Transverse colon (tissue), 4 donors: ENCODE measurements around the gene WDR37. TPM values are rescaled to one million over a fixed set of nuclear protein-coding genes. Genes with fewer than 3 reads are reported as not detected.
"Not testable (repeated sequence)": the region's sequence is repeated elsewhere in the genome, so short reads cannot be mapped to it uniquely, and the experiment has no call there.

Source experiments
- DNase-seq: peaks from one replicate; pipeline ENCODE4 v3.0.0-alpha.2; 2019
- H3K27ac ChIP-seq, 4 donors: fragments of 200-600 bp; sonication (generic); 2 replicates each; pipeline ENCODE4 v1.5.1; 2016 to 2018; ENCODE audit warnings: inconsistent platforms in 4 of 4
- H3K27me3 ChIP-seq: fragments of 200-600 bp; sonication (generic); 2 replicates; pipeline ENCODE4 v1.5.1; 2017; ENCODE audit warnings: inconsistent platforms
- H3K36me3 ChIP-seq, 4 donors: fragments of 200-600 bp; sonication (generic); 2 replicates each; pipeline ENCODE4 v1.5.1; 2017 to 2019; ENCODE audit warnings: inconsistent platforms in 4 of 4
- H3K4me1 ChIP-seq, 4 donors: fragments of 200-600 bp; sonication (generic); 2 replicates each; pipeline ENCODE4 v1.5.1; 2017 to 2020; ENCODE audit warnings: inconsistent platforms in 4 of 4
- H3K4me3 ChIP-seq, 4 donors: fragments of 200-600 bp; sonication (generic); 1 replicate in 1 of 4; 2 replicates in 3 of 4; pipeline versions ENCODE4 v1.5.1 to v1.6.1; 2017 to 2019; ENCODE audit warnings: inconsistent platforms in 4 of 4
- H3K9me3 ChIP-seq, 2 donors: fragments of 200-600 bp; sonication (generic); 2 replicates each; pipeline ENCODE4 v1.5.1; 2017 to 2019; ENCODE audit warnings: inconsistent platforms in 2 of 2
- EP300 ChIP-seq: sonication (generic); formaldehyde crosslinking; IDR thresholded peaks from one replicate; pipeline ENCODE4 v1.6.1; 2017; ENCODE audit warnings: antibody characterized with exemption, low read depth
- POLR2A ChIP-seq: fragments of 450-650 bp; IDR thresholded peaks from one replicate; pipeline ENCODE4 v1.6.1; 2016; ENCODE audit warnings: antibody characterized with exemption, mild to moderate bottlenecking, moderate library complexity
- POLR2AphosphoS5 ChIP-seq, 3 donors: sonication (generic); formaldehyde crosslinking; IDR thresholded peaks; one replicate each; pipeline ENCODE4 v1.6.1; 2016; ENCODE audit warnings: antibody characterized with exemption in 3 of 3
- WGBS, 2 donors: methylation state at CpG; one replicate each; pipeline ENCODE4 v1.1.5; 2018; ENCODE audit warnings: low coverage in 1 of 2; 5-methylcytosine and 5-hydroxymethylcytosine counted together
- in situ Hi-C, 4 donors: fragments of 200-750 bp; cut with MboI; loops; one replicate each; pipeline versions ENCODE4 v1.15.0 to v1.15.1; 2017; ENCODE audit warnings: low sequenced_read_pairs in 3 of 4, low pct_ligation_motif_present in 1 of 4, low pct_unique_long_range_greater_than_20kb in 1 of 4
- intact Hi-C: fragments of 100-400 bp; cut with DNase I; formaldehyde crosslinking; loops from one replicate; pipeline ENCODE4 v1.15.1; 2023; ENCODE audit warnings: low total_unique reads
- total RNA-seq, 4 donors: library from RNA; depleted of rRNA; stranded (reverse); fragments of >200 nt; gene quantifications; one replicate each; pipeline ENCODE4 v1.1.0, GENCODE V29; 2016
- TF ChIP-seq, protein P1 (sequence below), 5 experiments: fragments of 200-600 bp in 3 of 5; fragments of 450-650 bp in 2 of 5; sonication (generic) in 3 of 5; IDR thresholded peaks; 1 replicate in 2 of 5; 2 replicates in 3 of 5; pipeline ENCODE4 v1.5.1; 2016 to 2017; ENCODE audit warnings: antibody characterized with exemption in 5 of 5, inconsistent platforms in 3 of 5, mild to moderate bottlenecking in 2 of 5, moderate library complexity in 1 of 5

WDR37 gene
- total RNA-seq, 4 donors from 2014 or later, result 14.5 to 22.1 (median 19.7) TPM

DNA sequence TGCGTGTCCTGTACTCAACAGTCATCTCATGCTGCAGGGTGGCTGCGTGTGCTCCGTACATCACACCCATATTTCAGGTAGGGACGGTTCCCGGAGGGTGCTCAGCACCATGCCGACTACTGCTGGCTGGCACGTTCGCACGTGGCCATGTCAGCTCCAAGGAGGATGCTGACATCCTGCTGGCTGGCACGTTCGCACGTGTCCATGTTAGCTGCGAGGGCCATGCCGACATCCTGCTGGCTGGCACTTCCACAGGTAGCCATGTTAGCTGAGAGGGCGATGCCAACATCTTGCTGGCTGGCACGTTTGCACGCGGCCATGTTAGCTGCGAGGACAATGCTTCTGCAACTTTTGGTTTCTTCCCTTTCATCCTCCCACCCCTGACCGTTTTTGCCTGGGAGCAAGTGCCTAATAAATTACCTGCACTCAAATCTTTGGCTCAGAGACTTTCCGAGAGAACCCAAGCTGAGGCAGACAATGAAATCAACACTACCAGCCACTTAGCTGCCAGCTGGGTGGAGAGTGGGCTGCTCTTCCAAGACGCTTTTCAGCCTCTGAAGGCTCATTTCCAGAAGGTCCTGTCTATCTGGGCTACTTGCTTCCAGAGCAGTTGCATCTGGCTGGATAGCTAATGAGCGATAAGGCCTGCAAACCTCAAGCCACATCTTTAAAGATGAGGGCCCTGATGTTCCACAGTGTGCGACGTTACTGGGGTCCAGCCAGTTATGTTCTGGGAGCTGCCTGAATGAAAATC lies 104.6 kb downstream of the WDR37 start:
- H3K4me3 ChIP-seq, result no peak overlapping the region
- intact Hi-C loops, result no loop called here
- H3K36me3 ChIP-seq, result no peaks in the 10 kb centered on the region
- H3K27ac ChIP-seq, result no peak overlapping the region
- DNase-seq, result no peak
- no peaks in the 10 kb centered on the region for H3K4me1 ChIP-seq
- H3K27me3 ChIP-seq, result no peaks in the 10 kb centered on the region
- in situ Hi-C loops, result no loop called here
- 92% methylated on average over 25 of the region's 25 CpGs; no CpG with 5 or more reads in 1 of the 2 donors for WGBS, 2 donors
- no peaks in the 10 kb centered on the region for H3K9me3 ChIP-seq
- TF ChIP-seq POLR2A (no peak), POLR2AphosphoS5 (IDR thresholded peaks at IDR 0.05) (no peak), EP300 (no peak)
- TF ChIP-seq, protein P1, sequence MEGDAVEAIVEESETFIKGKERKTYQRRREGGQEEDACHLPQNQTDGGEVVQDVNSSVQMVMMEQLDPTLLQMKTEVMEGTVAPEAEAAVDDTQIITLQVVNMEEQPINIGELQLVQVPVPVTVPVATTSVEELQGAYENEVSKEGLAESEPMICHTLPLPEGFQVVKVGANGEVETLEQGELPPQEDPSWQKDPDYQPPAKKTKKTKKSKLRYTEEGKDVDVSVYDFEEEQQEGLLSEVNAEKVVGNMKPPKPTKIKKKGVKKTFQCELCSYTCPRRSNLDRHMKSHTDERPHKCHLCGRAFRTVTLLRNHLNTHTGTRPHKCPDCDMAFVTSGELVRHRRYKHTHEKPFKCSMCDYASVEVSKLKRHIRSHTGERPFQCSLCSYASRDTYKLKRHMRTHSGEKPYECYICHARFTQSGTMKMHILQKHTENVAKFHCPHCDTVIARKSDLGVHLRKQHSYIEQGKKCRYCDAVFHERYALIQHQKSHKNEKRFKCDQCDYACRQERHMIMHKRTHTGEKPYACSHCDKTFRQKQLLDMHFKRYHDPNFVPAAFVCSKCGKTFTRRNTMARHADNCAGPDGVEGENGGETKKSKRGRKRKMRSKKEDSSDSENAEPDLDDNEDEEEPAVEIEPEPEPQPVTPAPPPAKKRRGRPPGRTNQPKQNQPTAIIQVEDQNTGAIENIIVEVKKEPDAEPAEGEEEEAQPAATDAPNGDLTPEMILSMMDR (IDR thresholded peaks at IDR 0.05), result no peak

DNA sequence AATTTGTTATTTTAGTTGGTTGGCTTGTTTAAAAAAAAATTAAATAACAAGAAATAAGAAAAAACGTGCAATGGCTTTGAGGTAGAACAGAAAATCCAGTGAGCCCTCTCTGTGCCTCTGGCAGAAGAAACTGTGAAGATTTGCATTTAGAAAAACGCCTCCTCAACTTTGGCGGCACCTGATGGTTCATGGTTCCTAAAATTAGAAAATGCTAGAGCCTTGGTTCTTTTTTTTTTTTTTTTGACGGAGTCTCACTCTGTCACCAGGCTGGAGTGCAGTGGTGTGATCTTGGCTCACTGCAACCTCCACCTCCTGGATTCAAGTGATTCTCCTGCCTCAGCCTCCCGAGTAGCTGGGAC lies 105.1 kb downstream of the WDR37 start:
- H3K27me3 ChIP-seq, H3K4me3 ChIP-seq, in situ Hi-C loops, H3K36me3 ChIP-seq, H3K9me3 ChIP-seq, intact Hi-C loops, DNase-seq, H3K27ac ChIP-seq, H3K4me1 ChIP-seq: not testable (repeated sequence)
- WGBS, 2 donors, result 33 to 74% methylated on average over 1 to 5 of the region's 5 CpGs

DNA sequence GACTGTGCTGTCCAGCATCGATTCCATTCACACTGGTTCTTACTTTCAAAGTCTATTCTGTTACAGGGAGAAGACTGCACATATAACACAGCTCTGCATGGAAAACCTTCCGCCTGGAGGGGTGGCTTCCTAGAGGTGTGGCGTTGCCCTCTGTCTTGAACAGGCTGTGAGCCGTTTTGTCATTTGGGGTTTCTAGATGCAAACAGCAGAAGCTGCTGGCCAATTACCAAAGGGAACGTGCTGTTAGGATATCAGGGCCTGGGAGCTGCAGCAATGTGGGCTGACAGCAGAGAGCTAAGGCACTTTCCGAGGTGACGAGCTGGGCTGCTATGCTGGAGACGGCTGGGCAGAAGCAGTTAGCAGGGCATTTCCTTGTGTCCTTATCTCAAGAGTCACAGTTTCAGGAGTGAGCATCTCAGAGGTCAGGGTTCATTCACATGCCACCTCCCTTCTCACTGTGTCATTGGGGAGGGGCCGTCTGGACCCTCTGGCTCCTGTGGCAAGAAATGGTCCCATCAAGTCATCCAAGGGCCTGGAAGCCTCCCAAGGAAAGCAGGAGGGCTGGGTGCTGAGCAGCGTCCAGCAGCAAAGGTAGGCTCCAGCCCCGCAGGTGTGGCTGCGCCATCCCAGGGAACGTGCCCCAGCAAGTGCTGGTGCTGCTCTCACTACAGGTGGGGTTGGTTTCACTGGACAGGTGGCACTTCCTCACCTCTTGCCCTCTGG lies 106.5 kb downstream of the WDR37 start:
- Histone ChIP-seq H3K27ac (no peak overlapping the region), H3K4me1 (no peaks in the 10 kb centered on the region), H3K9me3 (no peaks in the 10 kb centered on the region), H3K36me3 (no peaks in the 10 kb centered on the region), H3K4me3 (no peak overlapping the region), H3K27me3 (no peaks in the 10 kb centered on the region)
- intact Hi-C loops (no loop called here), in situ Hi-C loops (no loop called here)
- WGBS, 2 donors, result 60 to 76% methylated on average over 2 to 11 of the region's 13 CpGs
- no peak for TF ChIP-seq POLR2A
- TF ChIP-seq POLR2AphosphoS5 (IDR thresholded peaks at IDR 0.05), result no peak
- no peak for TF ChIP-seq EP300
- TF ChIP-seq, protein P1 (IDR thresholded peaks at IDR 0.05), result no peak
- no peak for DNase-seq

DNA sequence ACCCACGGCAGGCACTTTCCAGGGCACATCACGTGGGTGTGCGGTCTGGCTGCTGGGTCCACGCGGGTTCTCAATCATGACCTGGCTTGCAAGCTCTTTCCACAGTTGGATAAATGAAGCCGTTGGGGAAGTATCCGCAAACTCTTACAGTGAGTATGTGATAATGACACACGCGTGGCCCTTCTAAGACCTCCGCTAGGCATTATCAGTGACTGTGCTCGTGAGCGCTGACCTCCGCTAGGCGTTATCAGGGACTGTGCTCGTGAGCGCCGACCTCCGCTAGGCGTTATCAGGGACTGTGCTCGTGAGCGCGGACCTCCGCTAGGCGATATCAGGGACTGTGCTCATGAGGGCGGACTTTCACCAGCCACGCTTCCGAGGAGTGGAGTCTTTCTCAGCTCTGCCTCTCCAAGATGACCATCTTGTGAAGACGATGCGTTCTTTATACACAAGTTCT lies 107.0 kb downstream of the WDR37 start:
- in situ Hi-C loops, result no loop called here
- Histone ChIP-seq H3K36me3 (no peaks in the 10 kb centered on the region), H3K27me3 (no peaks in the 10 kb centered on the region), H3K27ac (no peak overlapping the region), H3K4me1 (no peaks in the 10 kb centered on the region), H3K9me3 (no peaks in the 10 kb centered on the region), H3K4me3 (no peak overlapping the region)
- WGBS, 2 donors, result 86 to 92% methylated on average over 14 to 29 of the region's 29 CpGs
- DNase-seq, result no peak
- TF ChIP-seq EP300 (no peak), POLR2AphosphoS5 (IDR thresholded peaks at IDR 0.05) (no peak), POLR2A (no peak)
- TF ChIP-seq, protein P1 (IDR thresholded peaks at IDR 0.05), result no peak
- intact Hi-C loops, result no loop called here
